ENCODE data around the gene TRMT2B. TPM values are rescaled to one million over a fixed set of nuclear protein-coding genes. Genes with fewer than 3 reads are reported as not detected.

TRMT2B gene
- total RNA-seq, 2 donors from 2014 or later, result 14.1 to 19.8 TPM

GRCh38 chrX:100969408-100969807 is 82.5 kb downstream of the TRMT2B start, which contains the start of gene ARL13A:
Gene ARL13A (plus strand): TSS chrX:100969708. CDS start chrX:100973690, 3,982 bp downstream.
- no peaks in the 10 kb centered on the region for H3K4me1 ChIP-seq (ENCODE audit: control insufficient read depth, insufficient read depth, low read length)
- no peaks in the 10 kb centered on the region for H3K27me3 ChIP-seq (ENCODE audit: control insufficient read depth, insufficient read depth, low read length, poor library complexity, severe bottlenecking)
- Mint-ChIP-seq H3K27me3 (ENCODE audit: insufficient read depth) (no peaks in the 10 kb centered on the region), H3K27ac (no peak within 1 kb of the TSS), H3K36me3 (ENCODE audit: low read depth) (peaks cover 3% of the 10 kb centered on the region), H3K4me1 (no peaks in the 10 kb centered on the region), H3K4me3 (no peak within 1 kb of the TSS), H3K9me3 (peaks cover 45% of the 10 kb centered on the region)
- H3K4me3 ChIP-seq (ENCODE audit: low read length), result no peak within 1 kb of the TSS
- H3K36me3 ChIP-seq (ENCODE audit: control insufficient read depth, insufficient read depth, low read length), result no peaks in the 10 kb centered on the region
- H3K27ac ChIP-seq (ENCODE audit: low read depth, low read length), result no peak within 1 kb of the TSS
- no peak within 1 kb of the TSS for H3K9ac ChIP-seq (ENCODE audit: extremely low read depth, low read length, poor library complexity, severe bottlenecking)
- DNase-seq, result no peak
- 94% methylated on average over 2 of the region's 2 CpGs; no CpG with 5 or more reads in 1 of the 2 experiments for WGBS, 2 experiments (ENCODE audit: insufficient coverage in 1 of 2, insufficient read length in 1 of 2)
- no peak for TF ChIP-seq CTCF (conservative IDR thresholded peaks at IDR 0.05)
- no peaks in the 10 kb centered on the region for H3K9me3 ChIP-seq (ENCODE audit: control insufficient read depth, low read length)

- Histone ChIP-seq H3K4me1 (ENCODE audit: control insufficient read depth, insufficient read depth, low read length) (no peaks in the 10 kb centered on the region), H3K27ac (ENCODE audit: low read depth, low read length) (no peak overlapping the region), H3K9ac (ENCODE audit: extremely low read depth, low read length, poor library complexity, severe bottlenecking) (no peak overlapping the region), H3K4me3 (ENCODE audit: low read length) (no peak overlapping the region), H3K9me3 (ENCODE audit: control insufficient read depth, low read length) (no peaks in the 10 kb centered on the region), H3K36me3 (ENCODE audit: control insufficient read depth, insufficient read depth, low read length) (no peaks in the 10 kb centered on the region), H3K27me3 (ENCODE audit: control insufficient read depth, insufficient read depth, low read length, poor library complexity, severe bottlenecking) (no peaks in the 10 kb centered on the region)
- TF ChIP-seq CTCF (conservative IDR thresholded peaks at IDR 0.05), result no peak
- DNase-seq, result no peak
- peaks cover 55% of the 10 kb centered on the region for H3K9me3 Mint-ChIP-seq
- H3K36me3 Mint-ChIP-seq (ENCODE audit: low read depth), result no peaks in the 10 kb centered on the region
- H3K27me3 Mint-ChIP-seq (ENCODE audit: insufficient read depth), result no peaks in the 10 kb centered on the region
- H3K4me1 Mint-ChIP-seq, result no peaks in the 10 kb centered on the region
- H3K27ac Mint-ChIP-seq, result no peak overlapping the region
- H3K4me3 Mint-ChIP-seq, result no peak overlapping the region
Observed at GRCh38 chrX:100964362-100964761, 87.5 kb downstream of the TRMT2B start.

GRCh38 chrX:100962811-100963210 is 89.1 kb downstream of the TRMT2B start:
- Mint-ChIP-seq H3K9me3 (peaks cover 49% of the 10 kb centered on the region), H3K4me1 (no peaks in the 10 kb centered on the region), H3K27ac (no peak overlapping the region), H3K27me3 (ENCODE audit: insufficient read depth) (no peaks in the 10 kb centered on the region), H3K36me3 (ENCODE audit: low read depth) (no peaks in the 10 kb centered on the region), H3K4me3 (no peak overlapping the region)
- Histone ChIP-seq H3K9me3 (ENCODE audit: control insufficient read depth, low read length) (no peaks in the 10 kb centered on the region), H3K27ac (ENCODE audit: low read depth, low read length) (no peak overlapping the region), H3K4me1 (ENCODE audit: control insufficient read depth, insufficient read depth, low read length) (no peaks in the 10 kb centered on the region), H3K9ac (ENCODE audit: extremely low read depth, low read length, poor library complexity, severe bottlenecking) (no peak overlapping the region), H3K27me3 (ENCODE audit: control insufficient read depth, insufficient read depth, low read length, poor library complexity, severe bottlenecking) (no peaks in the 10 kb centered on the region), H3K36me3 (ENCODE audit: control insufficient read depth, insufficient read depth, low read length) (no peaks in the 10 kb centered on the region), H3K4me3 (ENCODE audit: low read length) (no peak overlapping the region)
- 85% methylated on average over 2 of the region's 3 CpGs; no CpG with 5 or more reads in 1 of the 2 experiments for WGBS, 2 experiments (ENCODE audit: insufficient coverage in 1 of 2, insufficient read length in 1 of 2)
- no peak for TF ChIP-seq CTCF (conservative IDR thresholded peaks at IDR 0.05)
- DNase-seq, result no peak

Other genes with a start within 250 kb of the TRMT2B start
- 10 to 100 TPM; 27.4 to 28.3 TPM for gene CSTF2, start 231.7 kb downstream of the TRMT2B start, total RNA-seq
- gene NOX1, start 177.8 kb downstream of the TRMT2B start, total RNA-seq, result not detected
- gene XKRX, start 123.2 kb downstream of the TRMT2B start, total RNA-seq, result under 1 TPM; 0.84 to 0.99 TPM
- gene ARL13A, start 82.4 kb downstream of the TRMT2B start, total RNA-seq, result not detected
- gene TMEM35A, start 26.8 kb upstream of the TRMT2B start, total RNA-seq, result under 1 TPM; 0.75 to 0.80 TPM
- gene CENPI, start 46.1 kb upstream of the TRMT2B start, total RNA-seq, result 10 to 100 TPM; 24.5 to 36.9 TPM
- under 1 TPM; 0.15 to 0.91 TPM for gene DRP2, start 167.7 kb upstream of the TRMT2B start, total RNA-seq
- gene TAF7L, start 239.2 kb upstream of the TRMT2B start, total RNA-seq, result under 1 TPM; 0.15 to 0.22 TPM